ENCODE data around the gene ANKK1.

DNA sequence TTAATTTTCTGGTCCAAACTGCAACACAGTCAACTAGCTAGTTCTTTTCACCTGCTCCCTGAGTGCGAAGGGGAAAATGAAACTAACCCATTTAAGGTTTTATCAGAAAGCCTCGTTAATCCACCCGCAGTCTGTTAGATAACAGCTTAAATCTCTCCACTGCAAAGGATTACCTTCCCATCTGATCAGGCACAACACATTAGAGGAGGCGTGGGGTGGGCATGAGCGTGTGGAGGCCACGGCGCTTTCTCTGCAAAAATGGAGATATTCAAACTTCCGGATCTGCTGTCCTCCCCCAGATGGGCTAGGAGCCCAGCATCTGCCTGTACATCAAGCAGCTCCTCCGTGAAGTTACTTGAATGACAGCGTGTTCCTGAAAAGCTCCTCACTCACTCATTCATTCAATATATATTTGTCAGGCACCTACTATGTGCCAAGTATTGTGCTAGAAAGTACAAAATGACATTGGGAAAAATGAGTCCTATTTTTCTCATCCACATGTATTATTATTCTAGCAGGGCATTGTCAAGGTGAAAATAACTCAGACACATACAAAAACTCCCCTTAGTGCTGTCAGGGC lies 13.5 kb upstream of the ANKK1 start:
- TF ChIP-seq, protein P1, sequence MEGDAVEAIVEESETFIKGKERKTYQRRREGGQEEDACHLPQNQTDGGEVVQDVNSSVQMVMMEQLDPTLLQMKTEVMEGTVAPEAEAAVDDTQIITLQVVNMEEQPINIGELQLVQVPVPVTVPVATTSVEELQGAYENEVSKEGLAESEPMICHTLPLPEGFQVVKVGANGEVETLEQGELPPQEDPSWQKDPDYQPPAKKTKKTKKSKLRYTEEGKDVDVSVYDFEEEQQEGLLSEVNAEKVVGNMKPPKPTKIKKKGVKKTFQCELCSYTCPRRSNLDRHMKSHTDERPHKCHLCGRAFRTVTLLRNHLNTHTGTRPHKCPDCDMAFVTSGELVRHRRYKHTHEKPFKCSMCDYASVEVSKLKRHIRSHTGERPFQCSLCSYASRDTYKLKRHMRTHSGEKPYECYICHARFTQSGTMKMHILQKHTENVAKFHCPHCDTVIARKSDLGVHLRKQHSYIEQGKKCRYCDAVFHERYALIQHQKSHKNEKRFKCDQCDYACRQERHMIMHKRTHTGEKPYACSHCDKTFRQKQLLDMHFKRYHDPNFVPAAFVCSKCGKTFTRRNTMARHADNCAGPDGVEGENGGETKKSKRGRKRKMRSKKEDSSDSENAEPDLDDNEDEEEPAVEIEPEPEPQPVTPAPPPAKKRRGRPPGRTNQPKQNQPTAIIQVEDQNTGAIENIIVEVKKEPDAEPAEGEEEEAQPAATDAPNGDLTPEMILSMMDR (conservative IDR thresholded peaks at IDR 0.05) = no peak
- TF ChIP-seq ZFX (IDR thresholded peaks at IDR 0.05) = no peak
